ENCODE data around the gene FARSB. TPM values are rescaled to one million over a fixed set of nuclear protein-coding genes. Genes with fewer than 3 reads are reported as not detected.

The FARSB gene
- polyA plus RNA-seq, 3 donors: 5.8 to 10.9 (median 8.4) TPM

DNA sequence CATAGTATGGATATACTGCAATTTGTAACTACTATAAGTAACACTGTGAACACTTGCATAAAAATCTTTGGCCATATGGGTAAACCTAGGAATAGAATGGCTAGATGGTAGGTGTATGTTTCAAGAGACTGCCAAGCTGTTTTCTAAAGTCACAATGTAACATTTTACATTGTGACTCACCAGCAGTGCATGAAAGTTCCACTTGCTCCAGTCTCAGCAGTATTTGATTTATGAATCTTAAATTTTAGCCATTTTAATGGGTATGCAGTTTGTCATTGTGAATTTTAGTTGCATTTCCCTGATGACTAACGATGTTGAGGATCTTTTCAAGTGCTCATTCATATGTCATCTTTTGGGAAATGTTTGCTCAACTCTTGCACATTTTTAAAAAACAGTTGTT lies 86.1 kb downstream of the FARSB start:
- no peaks in the 10 kb centered on the region for H3K79me2 ChIP-seq (ENCODE audit: insufficient read depth, low read length)
- Mint-ChIP-seq H3K9me3 (no peaks in the 10 kb centered on the region), H3K27ac (no peak overlapping the region), H3K27me3 (ENCODE audit: low read depth in 3 of 3) (peaks cover 0 to 2% (median 0%) of the 10 kb centered on the region in 3 donors), H3K4me3 (no peak overlapping the region), H3K4me1 (peaks cover 3% of the 10 kb centered on the region), H3K36me3 (peaks cover 61 to 70% of the 10 kb centered on the region in 2 donors)
- H3K4me1 ChIP-seq (ENCODE audit: control insufficient read depth in 1 of 2, insufficient read depth in 2 of 2, low read length in 2 of 2): no peaks in the 10 kb centered on the region
- no peaks in the 10 kb centered on the region for H4K20me1 ChIP-seq (ENCODE audit: insufficient read depth, low read length)
- no peak for DNase-seq
- WGBS (ENCODE audit: insufficient coverage): no CpG with 5 or more reads among the region's 1 CpG
- no peak for TF ChIP-seq CTCF (IDR thresholded peaks at IDR 0.05)
- H3K27ac ChIP-seq (ENCODE audit: low read depth in 1 of 2, low read length in 2 of 2): no peak overlapping the region
- H2AFZ ChIP-seq (ENCODE audit: insufficient read depth, low read depth, low read length, poor library complexity, severe bottlenecking): no peak overlapping the region
- no peaks in the 10 kb centered on the region for H3K9me3 ChIP-seq (replicated peaks in 1 of 2; ENCODE audit: control insufficient read depth in 1 of 2, insufficient read depth in 1 of 2, low read length in 2 of 2)
- peaks cover 21 to 77% of the 10 kb centered on the region in 2 donors for H3K36me3 ChIP-seq (replicated peaks in 1 of 2; ENCODE audit: control insufficient read depth in 1 of 2, insufficient read depth in 2 of 2, low read length in 2 of 2)
- no peaks in the 10 kb centered on the region for H3K27me3 ChIP-seq (ENCODE audit: control insufficient read depth in 2 of 2, insufficient read depth in 2 of 2, low read length in 2 of 2)
- H3K9ac ChIP-seq (ENCODE audit: insufficient read depth, low read length, poor library complexity, severe bottlenecking): no peak overlapping the region
- H3K4me2 ChIP-seq (replicated peaks; ENCODE audit: extremely low read depth, low read length, poor library complexity, severe bottlenecking): no peak overlapping the region
- intact Hi-C loops (cut with micrococcal nuclease): loop anchor here in 1 of 2 donors (10.0 kb wide), 1 partner anchor 515 kb away; no protein-coding TSS in a partner anchor
- H3K4me3 ChIP-seq (replicated peaks in 1 of 3; ENCODE audit: low read depth in 2 of 3, low read length in 3 of 3): no peak overlapping the region

- Mint-ChIP-seq H3K4me1 (peaks cover 3% of the 10 kb centered on the region), H3K4me3 (no peak overlapping the region), H3K27me3 (ENCODE audit: low read depth in 3 of 3) (peaks cover 0 to 2% (median 0%) of the 10 kb centered on the region in 3 donors), H3K9me3 (no peaks in the 10 kb centered on the region), H3K36me3 (peaks cover 54 to 65% of the 10 kb centered on the region in 2 donors), H3K27ac (no peak overlapping the region)
- Histone ChIP-seq H3K4me1 (ENCODE audit: control insufficient read depth in 1 of 2, insufficient read depth in 2 of 2, low read length in 2 of 2) (no peaks in the 10 kb centered on the region), H3K4me3 (replicated peaks in 1 of 3; ENCODE audit: low read depth in 2 of 3, low read length in 3 of 3) (no peak overlapping the region), H3K79me2 (ENCODE audit: insufficient read depth, low read length) (no peaks in the 10 kb centered on the region), H4K20me1 (ENCODE audit: insufficient read depth, low read length) (no peaks in the 10 kb centered on the region), H3K27me3 (ENCODE audit: control insufficient read depth in 2 of 2, insufficient read depth in 2 of 2, low read length in 2 of 2) (no peaks in the 10 kb centered on the region), H2AFZ (ENCODE audit: insufficient read depth, low read depth, low read length, poor library complexity, severe bottlenecking) (no peak overlapping the region), H3K9me3 (replicated peaks in 1 of 2; ENCODE audit: control insufficient read depth in 1 of 2, insufficient read depth in 1 of 2, low read length in 2 of 2) (no peaks in the 10 kb centered on the region), H3K27ac (ENCODE audit: low read depth in 1 of 2, low read length in 2 of 2) (no peak overlapping the region), H3K4me2 (replicated peaks; ENCODE audit: extremely low read depth, low read length, poor library complexity, severe bottlenecking) (no peak overlapping the region), H3K9ac (ENCODE audit: insufficient read depth, low read length, poor library complexity, severe bottlenecking) (no peak overlapping the region), H3K36me3 (replicated peaks in 1 of 2; ENCODE audit: control insufficient read depth in 1 of 2, insufficient read depth in 2 of 2, low read length in 2 of 2) (peaks cover 21 to 67% of the 10 kb centered on the region in 2 donors)
- TF ChIP-seq CTCF (IDR thresholded peaks at IDR 0.05): no peak
- DNase-seq: no peak
- intact Hi-C loops (cut with micrococcal nuclease): loop anchor here in 1 of 2 donors (10.0 kb wide), 1 partner anchor 514 kb away; no protein-coding TSS in a partner anchor
- 98% methylated on average over 3 of the region's 4 CpGs for WGBS (ENCODE audit: insufficient coverage)
Observed at GRCh38 chr2:222568865-222569264, 87.0 kb downstream of the FARSB start.

Data from CD14-positive monocyte (primary cell).